Measurements from ENCODE around the gene CCDC85C.

- TF ChIP-seq SP1 (IDR thresholded peaks at IDR 0.05), result no peak
- TF ChIP-seq CTCF (IDR thresholded peaks at IDR 0.05; ENCODE audit: low read depth, low read length, missing input control), result no peak
- TF ChIP-seq YY1 (IDR thresholded peaks at IDR 0.05), result no peak
- TF ChIP-seq GABPA (IDR thresholded peaks at IDR 0.05 in 1 of 2, conservative IDR thresholded peaks at IDR 0.05 in 1 of 2), result no peak
- no peak for TF ChIP-seq RAD21 (IDR thresholded peaks at IDR 0.05)
- TF ChIP-seq REST (IDR thresholded peaks at IDR 0.05), result no peak
Observed at GRCh38 chr14:99621948-99622347, 17.9 kb upstream of the CCDC85C start.

Data from liver (tissue), 3 donors.